CD14-positive monocyte (primary cell): ENCODE measurements around the gene NDUFAF8. TPM values are rescaled to one million over a fixed set of nuclear protein-coding genes. Genes with fewer than 3 reads are reported as not detected.

ENCODE experiments used
- DNase-seq, 3 donors: peaks; one replicate each; pipeline ENCODE4 v3.0.0-alpha.2; 2011 to 2022
- H2AFZ ChIP-seq: 2 replicates; pipeline ENCODE4 v1.6.0; 2012; ENCODE audit warnings: mild to moderate bottlenecking, low read depth, low read length, inconsistent platforms; ENCODE audit not compliant: insufficient read depth, poor library complexity, severe bottlenecking
- H3K27ac ChIP-seq, 2 donors: 1 replicate in 1 of 2; 2 replicates in 1 of 2; pipeline ENCODE4 v1.5.1; 2012 to 2013; ENCODE audit warnings: low read length in 2 of 2, control low read depth in 1 of 2, inconsistent platforms in 1 of 2, low read depth in 1 of 2, mild to moderate bottlenecking in 1 of 2
- H3K27me3 ChIP-seq, 2 donors: one replicate each; pipeline versions ENCODE4 v1.6.0 to v1.6.1; 2011 to 2013; ENCODE audit warnings: low read length in 2 of 2; ENCODE audit not compliant: control insufficient read depth in 2 of 2, insufficient read depth in 2 of 2
- H3K36me3 ChIP-seq, 2 donors: replicated peaks in 1 of 2; 1 replicate in 1 of 2; 2 replicates in 1 of 2; pipeline versions ENCODE4 v1.5.1 to v1.6.1; 2012 to 2013; ENCODE audit warnings: low read length in 2 of 2, control low read depth in 1 of 2, inconsistent platforms in 1 of 2, mild to moderate bottlenecking in 1 of 2; ENCODE audit not compliant: insufficient read depth in 2 of 2, control insufficient read depth in 1 of 2
- H3K4me1 ChIP-seq, 2 donors: 1 replicate in 1 of 2; 2 replicates in 1 of 2; pipeline versions ENCODE4 v1.5.1 to v1.6.1; 2012 to 2013; ENCODE audit warnings: low read length in 2 of 2, control low read depth in 1 of 2, inconsistent platforms in 1 of 2, mild to moderate bottlenecking in 1 of 2, moderate library complexity in 1 of 2; ENCODE audit not compliant: insufficient read depth in 2 of 2, control insufficient read depth in 1 of 2
- H3K4me2 ChIP-seq: replicated peaks from 2 replicates; pipeline ENCODE3; 2012; ENCODE audit warnings: low read length, moderate library complexity, mild to moderate bottlenecking; ENCODE audit not compliant: poor library complexity, severe bottlenecking; ENCODE audit errors: extremely low read depth
- H3K4me3 ChIP-seq, 3 experiments: fragments of 200-600 bp in 1 of 3; sonication (generic) in 1 of 3; replicated peaks in 1 of 3; 1 replicate in 2 of 3; 2 replicates in 1 of 3; pipeline ENCODE4 v1.5.1; 2011 to 2013; ENCODE audit warnings: low read length in 3 of 3, mild to moderate bottlenecking in 3 of 3, control low read depth in 2 of 3, low read depth in 2 of 3, inconsistent platforms in 1 of 3, moderate library complexity in 1 of 3
- H3K79me2 ChIP-seq: 2 replicates; pipeline ENCODE4 v1.6.0; 2012; ENCODE audit warnings: mild to moderate bottlenecking, control low read depth, inconsistent platforms, low read length, moderate library complexity; ENCODE audit not compliant: insufficient read depth
- H3K9ac ChIP-seq: 2 replicates; pipeline ENCODE4 v1.6.0; 2017; ENCODE audit warnings: low read length, mild to moderate bottlenecking; ENCODE audit not compliant: insufficient read depth, poor library complexity, severe bottlenecking
- H3K9me3 ChIP-seq, 2 donors: replicated peaks in 1 of 2; 1 replicate in 1 of 2; 2 replicates in 1 of 2; pipeline versions ENCODE4 v1.5.1 to v1.6.1; 2012 to 2013; ENCODE audit warnings: low read length in 2 of 2, control low read depth in 1 of 2; ENCODE audit not compliant: control insufficient read depth in 1 of 2, insufficient read depth in 1 of 2
- H4K20me1 ChIP-seq: 2 replicates; pipeline ENCODE4 v1.6.0; 2012; ENCODE audit warnings: mild to moderate bottlenecking, low read length, control low read depth, moderate library complexity; ENCODE audit not compliant: insufficient read depth
- H3K27ac Mint-ChIP-seq, 7 donors: one replicate each; pipeline ENCODE4 v1.8.0; 2020; ENCODE audit warnings: mild to moderate bottlenecking in 7 of 7, mixed read lengths in 7 of 7, moderate library complexity in 6 of 7, inconsistent platforms in 2 of 7
- H3K27me3 Mint-ChIP-seq, 3 donors: one replicate each; pipeline ENCODE4 v1.8.0; 2021 to 2022; ENCODE audit warnings: low read depth in 3 of 3, mild to moderate bottlenecking in 3 of 3, mixed read lengths in 3 of 3, moderate library complexity in 3 of 3, inconsistent platforms in 1 of 3
- H3K36me3 Mint-ChIP-seq, 2 donors: one replicate each; pipeline ENCODE4 v1.8.0; 2020; ENCODE audit warnings: mixed read lengths in 2 of 2, inconsistent platforms in 1 of 2, mild to moderate bottlenecking in 1 of 2
- H3K4me1 Mint-ChIP-seq: one replicate; pipeline ENCODE4 v1.8.0; 2020; ENCODE audit warnings: mild to moderate bottlenecking, mixed read lengths
- H3K4me3 Mint-ChIP-seq, 2 donors: one replicate each; pipeline ENCODE4 v1.8.0; 2020; ENCODE audit warnings: mild to moderate bottlenecking in 2 of 2, mixed read lengths in 2 of 2, moderate library complexity in 1 of 2
- H3K9me3 Mint-ChIP-seq, 7 donors: one replicate each; pipeline ENCODE4 v1.8.0; 2020 to 2022; ENCODE audit warnings: mixed read lengths in 7 of 7, mild to moderate bottlenecking in 6 of 7, moderate library complexity in 6 of 7, inconsistent platforms in 2 of 7
- CTCF ChIP-seq: fragments of 200-600 bp; IDR thresholded peaks from one replicate; pipeline ENCODE4 v1.8.0; 2022; ENCODE audit warnings: antibody characterized with exemption, mild to moderate bottlenecking
- WGBS: methylation state at CpG from one replicate; pipeline ENCODE4 v1.1.5; 2013; ENCODE audit warnings: missing lambda C conversion rate; ENCODE audit not compliant: insufficient coverage; 5-methylcytosine and 5-hydroxymethylcytosine counted together
- intact Hi-C, 2 donors: fragments of 100-400 bp; cut with micrococcal nuclease; formaldehyde crosslinking; loops; one replicate each; pipeline versions ENCODE4 v1.15.0 to v1.15.1; 2023
- polyA plus RNA-seq, 3 donors: library from polyadenylated mRNA; depleted of rRNA in 1 of 3; unstranded in 2 of 3; stranded (reverse) in 1 of 3; fragments of 300-500 nt in 2 of 3; fragments of >200 nt in 1 of 3; fragmentation: Illumina TruSeq in 2 of 3; gene quantifications; 1 replicate in 2 of 3; 2 replicates in 1 of 3; pipeline ENCODE4 v1.2.3, GENCODE V29; 2012 to 2021

NDUFAF8 gene
- polyA plus RNA-seq, 3 donors = 27.0 to 61.3 (median 41.0) TPM

DNA sequence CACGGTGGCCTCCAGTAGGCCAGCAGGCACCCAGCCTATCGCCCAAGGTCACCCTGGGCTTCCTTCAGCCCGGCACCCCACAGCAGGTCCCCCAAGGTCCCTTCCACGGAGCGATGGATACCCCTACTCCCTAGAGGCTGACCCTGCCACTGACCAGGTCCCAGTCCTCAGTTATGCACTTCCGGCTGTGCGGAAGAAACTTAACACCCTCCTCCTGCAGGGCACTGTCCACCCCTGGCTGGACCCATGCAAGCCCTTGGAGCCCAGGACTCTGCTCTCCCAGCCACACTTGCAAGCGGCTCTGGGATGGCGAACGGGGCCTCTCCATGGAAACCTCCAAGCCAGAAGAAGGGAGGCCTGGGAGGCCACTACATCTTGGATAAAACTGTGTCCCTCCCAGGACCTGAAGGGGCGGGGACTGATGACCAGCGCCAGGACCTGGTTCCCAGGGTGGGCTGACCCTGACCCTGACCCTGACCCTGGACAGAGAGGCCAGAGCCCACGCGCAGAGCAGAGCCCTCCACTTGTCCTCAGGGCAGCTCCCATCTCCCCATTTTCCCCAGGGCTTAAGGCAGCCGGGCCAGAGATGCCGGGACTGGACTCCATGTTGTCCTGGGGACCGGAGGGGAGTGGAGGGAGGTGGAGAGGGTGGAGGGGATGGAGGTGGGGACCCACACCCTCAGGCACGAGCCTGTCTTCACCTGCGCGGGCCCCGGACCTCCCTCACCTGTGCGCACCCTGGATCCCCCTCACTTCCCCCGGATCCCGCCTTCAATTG lies 17.1 kb upstream of the NDUFAF8 start:
- Histone ChIP-seq H3K4me1 (peaks cover 22 to 31% of the 10 kb centered on the region in 2 donors), H3K36me3 (peaks cover 4 to 5% of the 10 kb centered on the region in 2 donors), H3K4me2 (peak overlapping the region; percentile 99), H2AFZ (peak overlapping the region; percentile 92), H3K9ac (peak overlapping the region; percentile 76), H3K9me3 (no peaks in the 10 kb centered on the region), H3K79me2 (peaks cover 4% of the 10 kb centered on the region), H3K4me3 (peak overlapping the region; percentile 43 to 86 (median 48)), H4K20me1 (no peaks in the 10 kb centered on the region), H3K27ac (peak overlapping the region in 1 of 2 donors; percentile 76), H3K27me3 (no peaks in the 10 kb centered on the region)
- WGBS = 58% methylated on average over 14 of the region's 24 CpGs
- Mint-ChIP-seq H3K36me3 (peaks cover 10 to 21% of the 10 kb centered on the region in 2 donors), H3K4me3 (peak overlapping the region; percentile 58 to 65), H3K27ac (peak overlapping the region in 1 of 7 donors; percentile 5), H3K27me3 (peaks cover 0 to 5% (median 3%) of the 10 kb centered on the region in 3 donors), H3K9me3 (no peaks in the 10 kb centered on the region), H3K4me1 (peaks cover 22% of the 10 kb centered on the region)
- intact Hi-C loops = loop anchor here (2.0 to 10.0 kb wide), 3 partner anchors 17 to 187 kb away; partner anchors contain the start of genes BAIAP2 (in 1 of the 2), NDUFAF8 (in 1 of the 2) and TEPSIN (in 1 of the 2)
- no peak for DNase-seq
- TF ChIP-seq CTCF = no peak

DNA sequence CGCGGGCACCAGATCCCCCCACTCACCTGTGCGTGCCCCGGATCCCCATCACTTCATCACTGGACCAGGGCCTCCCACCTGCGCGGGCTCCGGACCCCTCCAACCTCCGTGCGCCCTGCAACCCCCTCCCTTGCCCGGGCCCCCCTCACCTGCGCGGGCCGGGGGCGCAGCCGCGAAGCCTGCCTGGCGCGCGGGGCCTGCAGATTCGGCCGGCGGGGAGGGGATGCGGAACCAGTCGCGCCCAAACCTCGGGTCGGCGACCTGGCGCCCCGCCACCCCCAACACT lies 16.6 kb upstream of the NDUFAF8 start:
- no peak for TF ChIP-seq CTCF
- H3K9me3 Mint-ChIP-seq = peaks cover 0 to under 1% (median 0%) of the 10 kb centered on the region in 7 donors
- Histone ChIP-seq H3K4me1 (peaks cover 26 to 36% of the 10 kb centered on the region in 2 donors), H4K20me1 (no peaks in the 10 kb centered on the region), H2AFZ (peak overlapping the region; percentile 92), H3K79me2 (peaks cover 4% of the 10 kb centered on the region), H3K4me3 (peak overlapping the region; percentile 43 to 86 (median 48)), H3K9ac (peak overlapping the region; percentile 76), H3K27ac (peak overlapping the region in 1 of 2 donors; percentile 76), H3K36me3 (peaks cover 4 to 5% of the 10 kb centered on the region in 2 donors), H3K27me3 (no peaks in the 10 kb centered on the region), H3K4me2 (peak overlapping the region; percentile 99), H3K9me3 (no peaks in the 10 kb centered on the region)
- H3K27ac Mint-ChIP-seq = no peak overlapping the region
- WGBS = under 1% methylated on average over 29 of the region's 30 CpGs
- DNase-seq = no peak
- H3K27me3 Mint-ChIP-seq = peaks cover 0 to 5% (median 0%) of the 10 kb centered on the region in 3 donors
- peak overlapping the region; percentile 21 to 58 for H3K4me3 Mint-ChIP-seq
- intact Hi-C loops = loop anchor here (2.0 to 10.0 kb wide), 3 partner anchors 16 to 188 kb away; partner anchors contain the start of genes BAIAP2 (in 1 of the 2), NDUFAF8 (in 1 of the 2) and TEPSIN (in 1 of the 2)
- peaks cover 7 to 15% of the 10 kb centered on the region in 2 donors for H3K36me3 Mint-ChIP-seq
- peaks cover 27% of the 10 kb centered on the region for H3K4me1 Mint-ChIP-seq
